ENCODE measurements around the gene EDIL3. TPM values are rescaled to one million over a fixed set of nuclear protein-coding genes. Genes with fewer than 3 reads are reported as not detected.
"Not testable (repeated sequence)": the region's sequence is repeated elsewhere in the genome, so short reads cannot be mapped to it uniquely, and the experiment has no call there.

Gene EDIL3
- total RNA-seq, 2 experiments from 2014 or later = not detected

GRCh38 chr5:84317826-84318225 is 66.9 kb downstream of the EDIL3 start:
- H3K27ac Mint-ChIP-seq; DNase-seq; H3K9me3 Mint-ChIP-seq (ENCODE audit: insufficient read depth); ATAC-seq; H3K4me1 Mint-ChIP-seq (ENCODE audit: low read depth); H3K4me3 Mint-ChIP-seq; CTCF ChIA-PET; POLR2A ChIA-PET; H3K36me3 Mint-ChIP-seq (ENCODE audit: low read depth); H3K27me3 Mint-ChIP-seq (ENCODE audit: low read depth): not testable (repeated sequence)

GRCh38 chr5:84312280-84312679 is 72.4 kb downstream of the EDIL3 start:
- H3K36me3 Mint-ChIP-seq (ENCODE audit: low read depth); H3K4me1 Mint-ChIP-seq (ENCODE audit: low read depth); CTCF ChIA-PET; POLR2A ChIA-PET; H3K9me3 Mint-ChIP-seq (ENCODE audit: insufficient read depth); ATAC-seq; H3K27ac Mint-ChIP-seq; H3K4me3 Mint-ChIP-seq; H3K27me3 Mint-ChIP-seq (ENCODE audit: low read depth); DNase-seq: not testable (repeated sequence)

DNA sequence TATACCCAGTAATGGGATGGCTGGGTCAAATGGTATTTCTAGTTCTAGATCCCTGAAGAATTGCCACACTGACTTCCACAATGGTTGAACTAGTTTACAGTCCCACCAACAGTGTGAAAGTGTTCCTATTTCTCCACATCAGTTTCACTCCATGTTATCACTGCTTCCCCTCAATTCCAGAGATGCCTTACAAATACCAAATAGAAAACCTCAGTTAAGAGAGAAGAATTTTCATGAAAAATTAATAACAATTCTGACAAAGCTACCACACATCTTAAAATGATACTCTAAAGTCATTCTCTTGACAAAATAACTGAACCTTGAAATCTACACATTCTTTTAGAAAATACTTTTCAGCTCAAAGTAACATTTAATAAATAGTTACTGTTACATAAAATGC is 74.8 kb downstream of the EDIL3 start:
- POLR2A ChIA-PET; H3K27me3 Mint-ChIP-seq (ENCODE audit: low read depth); H3K4me3 Mint-ChIP-seq; DNase-seq; ATAC-seq; H3K27ac Mint-ChIP-seq; H3K4me1 Mint-ChIP-seq (ENCODE audit: low read depth); CTCF ChIA-PET; H3K36me3 Mint-ChIP-seq (ENCODE audit: low read depth); H3K9me3 Mint-ChIP-seq (ENCODE audit: insufficient read depth): not testable (repeated sequence)

DNA sequence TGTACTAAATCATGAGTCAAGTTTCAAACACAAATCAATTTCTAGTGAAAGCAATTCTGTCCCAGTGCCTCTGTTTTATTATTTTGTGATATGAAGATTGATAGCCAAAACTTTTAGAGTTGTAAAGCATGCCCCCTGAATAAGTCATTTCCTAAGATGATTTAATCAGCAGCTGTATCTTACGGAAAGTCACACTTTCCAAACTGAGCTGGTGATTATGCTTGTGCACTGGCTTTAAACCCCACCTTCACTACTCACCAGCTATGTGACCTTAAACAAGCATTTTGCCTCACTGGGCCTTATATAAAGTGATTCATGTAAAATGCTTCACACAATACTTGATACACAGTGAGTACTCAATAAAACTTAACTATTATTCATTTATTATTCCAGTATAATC is 78.1 kb downstream of the EDIL3 start:
- no peak overlapping the region for H3K27ac Mint-ChIP-seq
- no peaks in the 10 kb centered on the region for H3K36me3 Mint-ChIP-seq (ENCODE audit: low read depth)
- H3K27me3 Mint-ChIP-seq (ENCODE audit: low read depth) = no peaks in the 10 kb centered on the region
- no peaks in the 10 kb centered on the region for H3K9me3 Mint-ChIP-seq (ENCODE audit: insufficient read depth)
- ChIA-PET CTCF (no interaction called here), POLR2A (no interaction called here)
- ATAC-seq (no peak), DNase-seq (no peak)
- H3K4me3 Mint-ChIP-seq = no peak overlapping the region
- H3K4me1 Mint-ChIP-seq (ENCODE audit: low read depth) = no peaks in the 10 kb centered on the region

DNA sequence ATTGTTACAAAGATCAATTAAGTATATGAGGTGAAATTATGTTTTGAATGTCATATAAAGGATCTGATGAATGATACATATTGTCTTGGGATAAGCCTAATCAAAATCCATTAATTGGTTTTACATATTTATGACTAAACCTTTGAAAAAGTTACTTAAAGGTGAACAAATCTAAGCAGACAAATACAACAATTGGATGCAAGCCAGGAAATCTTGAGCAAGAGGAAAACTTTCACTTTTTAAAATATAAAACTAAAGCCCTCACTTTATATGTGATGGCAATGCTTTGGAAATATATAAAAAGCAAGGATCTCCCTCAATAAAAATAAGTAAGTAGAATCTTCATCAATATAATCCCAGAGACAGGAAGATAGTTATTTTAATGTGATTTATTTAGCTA is 80.1 kb downstream of the EDIL3 start:
- CTCF ChIA-PET = no interaction called here

GRCh38 chr5:84303315-84303714 is 81.4 kb downstream of the EDIL3 start:
- POLR2A ChIA-PET = no interaction called here
- Mint-ChIP-seq H3K4me1 (ENCODE audit: low read depth) (no peaks in the 10 kb centered on the region), H3K27me3 (ENCODE audit: low read depth) (no peaks in the 10 kb centered on the region), H3K27ac (no peak overlapping the region), H3K36me3 (ENCODE audit: low read depth) (no peaks in the 10 kb centered on the region), H3K4me3 (no peak overlapping the region), H3K9me3 (ENCODE audit: insufficient read depth) (no peaks in the 10 kb centered on the region)
- DNase-seq (no peak), ATAC-seq (no peak)
- CTCF ChIA-PET = no interaction called here

More for the DNA sequence above, 80.1 kb downstream of the EDIL3 start:
- Mint-ChIP-seq H3K27ac (no peak overlapping the region), H3K4me3 (no peak overlapping the region), H3K9me3 (ENCODE audit: insufficient read depth) (no peaks in the 10 kb centered on the region), H3K36me3 (ENCODE audit: low read depth) (no peaks in the 10 kb centered on the region), H3K27me3 (ENCODE audit: low read depth) (no peaks in the 10 kb centered on the region), H3K4me1 (ENCODE audit: low read depth) (no peaks in the 10 kb centered on the region)
- DNase-seq (no peak), ATAC-seq (no peak)
- POLR2A ChIA-PET = no interaction called here

- H3K9me3 Mint-ChIP-seq (ENCODE audit: insufficient read depth) = no peaks in the 10 kb centered on the region
- H3K4me1 Mint-ChIP-seq (ENCODE audit: low read depth) = no peaks in the 10 kb centered on the region
- no peaks in the 10 kb centered on the region for H3K27me3 Mint-ChIP-seq (ENCODE audit: low read depth)
- no peaks in the 10 kb centered on the region for H3K36me3 Mint-ChIP-seq (ENCODE audit: low read depth)
- H3K4me3 Mint-ChIP-seq = no peak overlapping the region
- H3K27ac Mint-ChIP-seq = no peak overlapping the region
- ChIA-PET CTCF (no interaction called here), POLR2A (no interaction called here)
- no peak for DNase-seq
- ATAC-seq = no peak
Measured at GRCh38 chr5:84301535-84301934, 83.1 kb downstream of the EDIL3 start.

DNA sequence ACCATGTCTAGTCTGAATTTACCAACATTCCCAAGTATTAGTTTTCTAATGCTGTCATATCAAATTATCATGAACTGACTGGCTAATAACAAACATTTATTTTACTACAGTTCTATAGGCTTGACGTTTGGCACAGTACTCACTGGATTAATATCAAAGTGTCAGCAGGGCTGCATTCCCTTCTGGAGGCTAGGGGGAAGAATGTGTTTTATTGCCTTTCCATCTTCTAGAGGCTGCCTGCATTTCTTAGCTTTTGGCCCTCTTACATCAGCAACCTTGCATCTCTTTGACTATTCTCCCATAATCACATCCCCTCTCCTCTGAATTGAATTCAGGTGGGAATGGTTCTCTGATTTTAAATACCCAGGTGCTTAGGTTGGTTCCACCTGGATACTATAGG is 84.7 kb downstream of the EDIL3 start:
- no peaks in the 10 kb centered on the region for H3K9me3 Mint-ChIP-seq (ENCODE audit: insufficient read depth)

DNA sequence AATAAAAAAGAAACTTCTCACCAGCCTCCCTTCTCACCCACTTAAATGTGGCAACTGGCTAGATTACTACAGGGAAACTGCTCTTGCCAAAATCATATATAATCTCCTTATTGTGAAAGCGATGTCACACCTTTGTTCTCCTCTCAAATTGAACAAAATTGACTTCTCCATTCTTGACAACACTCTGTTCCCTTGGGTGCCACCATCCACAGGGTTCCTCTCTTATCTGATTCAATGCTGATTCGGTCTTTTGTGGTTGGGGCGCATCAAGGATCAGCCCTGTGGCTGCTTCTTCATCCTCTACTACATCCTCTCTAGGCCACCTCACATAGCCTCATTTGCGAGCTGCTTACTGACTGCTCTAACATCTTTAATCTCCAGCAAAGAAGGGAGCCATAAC is 86.1 kb downstream of the EDIL3 start:
- CTCF ChIA-PET = no interaction called here
- H3K9me3 Mint-ChIP-seq (ENCODE audit: insufficient read depth) = no peaks in the 10 kb centered on the region
- ATAC-seq (no peak), DNase-seq (no peak)
- POLR2A ChIA-PET = no interaction called here
- no peaks in the 10 kb centered on the region for H3K4me1 Mint-ChIP-seq (ENCODE audit: low read depth)
- no peak overlapping the region for H3K27ac Mint-ChIP-seq
- no peaks in the 10 kb centered on the region for H3K27me3 Mint-ChIP-seq (ENCODE audit: low read depth)
- H3K36me3 Mint-ChIP-seq (ENCODE audit: low read depth) = no peaks in the 10 kb centered on the region
- H3K4me3 Mint-ChIP-seq = no peak overlapping the region

More for the DNA sequence above, 84.7 kb downstream of the EDIL3 start:
- Mint-ChIP-seq H3K27me3 (ENCODE audit: low read depth) (no peaks in the 10 kb centered on the region), H3K4me1 (ENCODE audit: low read depth) (no peaks in the 10 kb centered on the region), H3K36me3 (ENCODE audit: low read depth) (no peaks in the 10 kb centered on the region), H3K4me3 (no peak overlapping the region), H3K27ac (no peak overlapping the region)
- ATAC-seq (no peak), DNase-seq (no peak)
- ChIA-PET POLR2A (no interaction called here), CTCF (no interaction called here)

DNA sequence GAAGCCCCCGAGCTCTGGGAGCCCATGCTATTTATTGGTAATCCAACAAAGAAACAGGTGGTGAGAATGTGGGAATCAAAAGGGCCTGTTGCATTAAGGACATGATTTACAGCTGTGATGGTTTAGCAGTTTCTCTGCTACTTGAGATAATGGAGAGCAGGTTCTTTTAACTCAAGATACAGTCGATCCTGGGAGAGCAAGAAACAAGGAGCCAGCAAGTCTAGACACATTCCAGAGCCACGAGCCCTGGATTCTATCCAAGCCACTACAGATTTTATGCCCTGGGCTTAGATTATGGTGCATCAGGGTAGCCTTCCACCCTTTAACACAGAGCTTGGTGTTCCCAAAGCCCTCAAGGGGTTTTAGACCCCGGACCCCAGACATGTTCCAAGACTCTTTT is 87.0 kb downstream of the EDIL3 start:
- H3K27me3 Mint-ChIP-seq (ENCODE audit: low read depth); H3K4me1 Mint-ChIP-seq (ENCODE audit: low read depth); H3K36me3 Mint-ChIP-seq (ENCODE audit: low read depth); CTCF ChIA-PET; H3K4me3 Mint-ChIP-seq; H3K27ac Mint-ChIP-seq; DNase-seq; H3K9me3 Mint-ChIP-seq (ENCODE audit: insufficient read depth); ATAC-seq; POLR2A ChIA-PET: not testable (repeated sequence)

DNA sequence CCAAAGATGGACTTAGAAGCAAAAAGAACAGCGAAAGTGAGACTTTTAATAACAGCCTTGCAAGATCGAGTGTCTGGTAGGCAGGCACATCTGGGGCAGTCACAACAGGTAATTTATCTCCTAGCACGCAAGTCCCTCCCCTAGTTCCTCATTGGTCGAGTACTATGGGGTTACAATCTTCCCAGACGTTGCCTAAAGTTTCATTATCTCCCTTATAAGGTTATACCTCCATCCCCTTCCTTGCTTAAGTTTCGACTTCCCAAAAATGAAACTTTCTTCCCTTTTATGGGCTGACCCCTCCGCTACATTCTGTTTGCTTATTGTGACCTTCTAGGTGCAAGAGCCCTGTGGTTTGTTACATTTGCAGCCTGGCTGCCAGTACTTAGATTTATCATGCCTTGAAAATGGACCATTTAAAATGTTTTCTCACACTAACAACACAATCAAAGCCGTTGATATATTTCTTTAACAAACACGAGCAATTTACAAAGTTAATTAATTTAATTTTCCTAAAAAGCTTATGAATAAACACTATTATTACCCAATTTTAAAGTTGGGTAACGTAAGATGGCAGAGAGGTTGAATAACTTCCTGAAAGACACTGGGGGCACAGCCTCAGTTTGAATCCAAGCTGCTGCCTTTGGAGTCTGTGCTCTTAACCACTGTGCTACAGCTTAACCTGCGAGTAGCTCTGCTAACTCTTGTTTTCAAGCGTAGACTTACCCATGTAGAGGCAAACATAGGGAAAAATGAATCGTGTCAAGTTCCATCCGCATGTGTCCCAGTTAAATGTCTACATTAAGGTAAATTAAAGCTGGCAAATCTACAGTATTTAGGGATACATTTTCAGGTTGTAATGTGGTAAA is 91.7 kb downstream of the EDIL3 start:
- Mint-ChIP-seq H3K4me3 (no peak overlapping the region), H3K4me1 (ENCODE audit: low read depth) (peaks cover 7% of the 10 kb centered on the region), H3K27me3 (ENCODE audit: low read depth) (no peaks in the 10 kb centered on the region), H3K9me3 (ENCODE audit: insufficient read depth) (no peaks in the 10 kb centered on the region), H3K36me3 (ENCODE audit: low read depth) (no peaks in the 10 kb centered on the region), H3K27ac (no peak overlapping the region)
- ATAC-seq (no peak), DNase-seq (no peak)
- CTCF ChIA-PET = no interaction called here
- POLR2A ChIA-PET = no interaction called here

- H3K27me3 Mint-ChIP-seq (ENCODE audit: low read depth) = no peaks in the 10 kb centered on the region
- no peak overlapping the region for H3K4me3 Mint-ChIP-seq
- ChIA-PET CTCF (no interaction called here), POLR2A (no interaction called here)
- H3K4me1 Mint-ChIP-seq (ENCODE audit: low read depth) = peaks cover 10% of the 10 kb centered on the region
- ATAC-seq (no peak), DNase-seq (no peak)
- no peak overlapping the region for H3K27ac Mint-ChIP-seq
- no peaks in the 10 kb centered on the region for H3K9me3 Mint-ChIP-seq (ENCODE audit: insufficient read depth)
- no peaks in the 10 kb centered on the region for H3K36me3 Mint-ChIP-seq (ENCODE audit: low read depth)
Measured at GRCh38 chr5:84292000-84292642, 92.6 kb downstream of the EDIL3 start.

DNA sequence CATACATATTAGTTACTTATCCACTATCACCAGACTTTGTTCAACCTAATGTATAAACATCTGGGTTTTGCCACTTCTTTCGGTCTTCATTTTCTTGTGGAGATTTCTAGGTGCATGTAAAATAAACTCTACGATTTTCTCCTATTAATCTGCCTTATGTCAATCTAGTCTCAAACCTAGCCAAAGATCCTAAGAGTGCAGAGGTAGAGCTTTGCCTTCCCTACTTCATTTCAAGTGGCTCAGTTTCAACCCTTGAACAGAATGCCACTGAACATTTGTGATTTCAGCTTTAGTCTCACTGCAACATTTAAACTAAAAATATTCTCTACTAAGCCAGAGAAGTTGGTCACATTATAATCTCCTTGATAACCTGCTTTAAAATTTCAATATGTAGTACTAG is 94.0 kb downstream of the EDIL3 start:
- ChIA-PET POLR2A (no interaction called here), CTCF (no interaction called here)
- Mint-ChIP-seq H3K27me3 (ENCODE audit: low read depth) (no peaks in the 10 kb centered on the region), H3K4me1 (ENCODE audit: low read depth) (peaks cover 10% of the 10 kb centered on the region), H3K4me3 (no peak overlapping the region), H3K36me3 (ENCODE audit: low read depth) (no peaks in the 10 kb centered on the region), H3K27ac (no peak overlapping the region), H3K9me3 (ENCODE audit: insufficient read depth) (no peaks in the 10 kb centered on the region)
- DNase-seq = no peak
- no peak for ATAC-seq

Data from activated CD8-positive, alpha-beta T cell treated with anti-CD3 and anti-CD28 coated beads, Interleukin-2, amount 10 ng/mL, durations not matched to agents 7 days and 5 days (primary cell).